Transverse colon (tissue), 4 donors: Measurements from ENCODE around the gene HK1. TPM values are rescaled to one million over a fixed set of nuclear protein-coding genes. Genes with fewer than 3 reads are reported as not detected.

Experiments
- DNase-seq: peaks from one replicate; pipeline ENCODE4 v3.0.0-alpha.2; 2019
- H3K27ac ChIP-seq, 4 donors: fragments of 200-600 bp; sonication (generic); 2 replicates each; pipeline ENCODE4 v1.5.1; 2016 to 2018; ENCODE audit warnings: inconsistent platforms in 4 of 4
- H3K27me3 ChIP-seq: fragments of 200-600 bp; sonication (generic); 2 replicates; pipeline ENCODE4 v1.5.1; 2017; ENCODE audit warnings: inconsistent platforms
- H3K36me3 ChIP-seq, 4 donors: fragments of 200-600 bp; sonication (generic); 2 replicates each; pipeline ENCODE4 v1.5.1; 2017 to 2019; ENCODE audit warnings: inconsistent platforms in 4 of 4
- H3K4me1 ChIP-seq, 4 donors: fragments of 200-600 bp; sonication (generic); 2 replicates each; pipeline ENCODE4 v1.5.1; 2017 to 2020; ENCODE audit warnings: inconsistent platforms in 4 of 4
- H3K4me3 ChIP-seq, 4 donors: fragments of 200-600 bp; sonication (generic); 1 replicate in 1 of 4; 2 replicates in 3 of 4; pipeline versions ENCODE4 v1.5.1 to v1.6.1; 2017 to 2019; ENCODE audit warnings: inconsistent platforms in 4 of 4
- H3K9me3 ChIP-seq, 2 donors: fragments of 200-600 bp; sonication (generic); 2 replicates each; pipeline ENCODE4 v1.5.1; 2017 to 2019; ENCODE audit warnings: inconsistent platforms in 2 of 2
- CTCF ChIP-seq, 5 experiments: fragments of 200-600 bp in 3 of 5; fragments of 450-650 bp in 2 of 5; sonication (generic) in 3 of 5; IDR thresholded peaks; 1 replicate in 2 of 5; 2 replicates in 3 of 5; pipeline ENCODE4 v1.5.1; 2016 to 2017; ENCODE audit warnings: antibody characterized with exemption in 5 of 5, inconsistent platforms in 3 of 5, mild to moderate bottlenecking in 2 of 5, moderate library complexity in 1 of 5
- EP300 ChIP-seq: sonication (generic); formaldehyde crosslinking; IDR thresholded peaks from one replicate; pipeline ENCODE4 v1.6.1; 2017; ENCODE audit warnings: antibody characterized with exemption, low read depth
- POLR2A ChIP-seq: fragments of 450-650 bp; IDR thresholded peaks from one replicate; pipeline ENCODE4 v1.6.1; 2016; ENCODE audit warnings: antibody characterized with exemption, mild to moderate bottlenecking, moderate library complexity
- POLR2AphosphoS5 ChIP-seq, 3 donors: sonication (generic); formaldehyde crosslinking; IDR thresholded peaks; one replicate each; pipeline ENCODE4 v1.6.1; 2016; ENCODE audit warnings: antibody characterized with exemption in 3 of 3
- WGBS, 2 donors: methylation state at CpG; one replicate each; pipeline ENCODE4 v1.1.5; 2018; ENCODE audit warnings: low coverage in 1 of 2; 5-methylcytosine and 5-hydroxymethylcytosine counted together
- in situ Hi-C, 4 donors: fragments of 200-750 bp; cut with MboI; loops; one replicate each; pipeline versions ENCODE4 v1.15.0 to v1.15.1; 2017; ENCODE audit warnings: low sequenced_read_pairs in 3 of 4, low pct_ligation_motif_present in 1 of 4, low pct_unique_long_range_greater_than_20kb in 1 of 4
- intact Hi-C: fragments of 100-400 bp; cut with DNase I; formaldehyde crosslinking; loops from one replicate; pipeline ENCODE4 v1.15.1; 2023; ENCODE audit warnings: low total_unique reads
- total RNA-seq, 4 donors: library from RNA; depleted of rRNA; stranded (reverse); fragments of >200 nt; gene quantifications; one replicate each; pipeline ENCODE4 v1.1.0, GENCODE V29; 2016

HK1 gene
- total RNA-seq, 4 donors from 2014 or later, result 27.3 to 69.9 (median 54.0) TPM

- TF ChIP-seq POLR2A, result no peak
- WGBS, 2 donors, result 98% methylated on average over 11 of the region's 14 CpGs; no CpG with 5 or more reads in 1 of the 2 donors
- Histone ChIP-seq H3K27me3 (no peaks in the 10 kb centered on the region), H3K36me3 (no peaks in the 10 kb centered on the region), H3K9me3 (no peaks in the 10 kb centered on the region), H3K4me1 (peaks cover 16 to 27% (median 24%) of the 10 kb centered on the region in 4 donors), H3K27ac (no peak overlapping the region), H3K4me3 (no peak overlapping the region)
- in situ Hi-C loops, result no loop called here
- intact Hi-C loops, result no loop called here
- no peak for DNase-seq
Measured at GRCh38 chr10:69435966-69436520, 157.7 kb downstream of the HK1 start.

GRCh38 chr10:69437321-69438259, 159.3 kb downstream of the HK1 start:
- TF ChIP-seq POLR2AphosphoS5 (IDR thresholded peaks at IDR 0.05) (no peak), CTCF (IDR thresholded peaks at IDR 0.05) (no peak), POLR2A (no peak), EP300 (no peak)
- H3K4me1 ChIP-seq, result peaks cover 16 to 27% (median 24%) of the 10 kb centered on the region in 4 donors
- H3K36me3 ChIP-seq, result no peaks in the 10 kb centered on the region
- H3K27me3 ChIP-seq, result no peaks in the 10 kb centered on the region
- 86 to 89% methylated on average over 6 to 13 of the region's 13 CpGs for WGBS, 2 donors
- H3K9me3 ChIP-seq, result no peaks in the 10 kb centered on the region
- H3K4me3 ChIP-seq, result no peak overlapping the region
- intact Hi-C loops, result no loop called here
- H3K27ac ChIP-seq, result peak overlapping the region; percentile 84 to 86 (median 86)
- in situ Hi-C loops, result no loop called here
- no peak for DNase-seq

GRCh38 chr10:69438536-69439349, 160.4 kb downstream of the HK1 start:
- DNase-seq, result peak; percentile 55
- WGBS, 2 donors, result 8 to 23% methylated on average over 5 to 10 of the region's 10 CpGs
- TF ChIP-seq POLR2AphosphoS5 (IDR thresholded peaks at IDR 0.05) (peak in 1 of 3 donors; percentile 21), POLR2A (no peak)
- H3K4me1 ChIP-seq, result peaks cover 16 to 25% (median 23%) of the 10 kb centered on the region in 4 donors
- no peaks in the 10 kb centered on the region for H3K36me3 ChIP-seq
- peak overlapping the region; percentile 84 to 86 (median 86) for H3K27ac ChIP-seq
- no peaks in the 10 kb centered on the region for H3K27me3 ChIP-seq
- H3K4me3 ChIP-seq, result no peak overlapping the region
- H3K9me3 ChIP-seq, result no peaks in the 10 kb centered on the region
- intact Hi-C loops (no loop called here), in situ Hi-C loops (no loop called here)

- H3K27me3 ChIP-seq, result no peaks in the 10 kb centered on the region
- DNase-seq, result peak; percentile 68
- intact Hi-C loops, result no loop called here
Measured at GRCh38 chr10:69439350-69439739, 161.0 kb downstream of the HK1 start.

More at GRCh38 chr10:69439350-69439739, 161.0 kb downstream of the HK1 start:
- Histone ChIP-seq H3K4me3 (no peak overlapping the region), H3K27ac (peak overlapping the region; percentile 84 to 86 (median 86)), H3K4me1 (peaks cover 16 to 25% (median 22%) of the 10 kb centered on the region in 4 donors), H3K36me3 (no peaks in the 10 kb centered on the region), H3K9me3 (no peaks in the 10 kb centered on the region)
- WGBS, 2 donors, result 31% methylated on average over 5 of the region's 5 CpGs; no CpG with 5 or more reads in 1 of the 2 donors
- no peak for TF ChIP-seq POLR2AphosphoS5 (IDR thresholded peaks at IDR 0.05)
- TF ChIP-seq POLR2A, result no peak
- TF ChIP-seq CTCF (IDR thresholded peaks at IDR 0.05), result no peak
- no peak for TF ChIP-seq EP300
- in situ Hi-C loops, result no loop called here
